Measurements from ENCODE around the gene PALD1. TPM values are rescaled to one million over a fixed set of nuclear protein-coding genes. Genes with fewer than 3 reads are reported as not detected.

The PALD1 gene
- total RNA-seq = 248 and 276 TPM in 2 replicates

DNA sequence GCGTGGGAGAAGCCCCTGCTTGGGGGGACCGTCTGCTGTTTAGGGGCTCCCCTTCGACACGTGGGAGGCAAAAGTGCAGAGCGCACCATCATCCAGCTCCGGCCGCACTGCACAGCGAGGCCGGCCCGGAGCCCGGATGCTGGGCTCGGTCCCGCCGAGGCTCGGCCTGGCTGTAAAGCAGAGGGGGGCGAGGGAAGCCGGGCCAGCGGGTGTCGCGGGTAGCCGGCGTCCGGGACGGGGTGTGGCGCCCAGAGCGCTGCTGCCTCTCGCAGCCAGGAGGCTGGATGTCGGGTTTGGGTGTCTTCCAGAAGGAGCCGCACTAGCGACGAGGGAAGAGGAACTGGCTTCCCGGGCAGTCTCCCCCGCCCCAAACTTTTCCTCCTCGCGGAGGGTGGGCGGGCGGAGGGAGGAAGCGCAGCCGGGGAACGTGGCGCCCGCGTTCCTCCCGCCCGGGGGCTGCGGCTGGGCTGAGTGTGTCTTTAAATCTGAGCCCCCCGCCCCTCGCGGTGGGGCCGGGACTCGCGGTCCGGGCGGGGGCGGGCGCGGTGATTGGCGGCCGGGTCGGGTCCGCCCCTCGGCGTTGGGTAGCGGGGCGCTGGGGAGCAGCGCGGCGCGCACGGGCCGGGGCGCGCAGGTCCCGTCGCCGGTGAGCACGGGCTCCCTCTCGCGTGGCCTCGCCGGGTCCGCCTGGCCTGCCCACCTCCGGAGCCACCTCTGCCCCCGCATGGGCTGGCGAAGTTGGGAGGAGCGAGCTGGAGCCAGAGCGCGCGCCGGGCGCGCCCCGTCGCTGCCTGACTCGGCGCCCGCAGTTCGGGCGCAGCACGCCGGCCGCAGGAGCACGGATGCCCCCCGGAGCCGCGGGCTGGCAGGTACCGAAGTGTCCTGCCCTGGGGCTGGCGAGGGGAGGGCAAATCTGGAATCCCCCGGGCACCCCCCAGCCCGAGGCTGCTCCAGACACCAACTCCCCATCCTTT, at the start of gene PALD1:
Gene PALD1, plus strand, starts transcription at position 577 of the 974 bp plus-strand sequence. CDS start 47,185 bp downstream, outside the sequence.
- peak; percentile 74 for DNase-seq

DNA sequence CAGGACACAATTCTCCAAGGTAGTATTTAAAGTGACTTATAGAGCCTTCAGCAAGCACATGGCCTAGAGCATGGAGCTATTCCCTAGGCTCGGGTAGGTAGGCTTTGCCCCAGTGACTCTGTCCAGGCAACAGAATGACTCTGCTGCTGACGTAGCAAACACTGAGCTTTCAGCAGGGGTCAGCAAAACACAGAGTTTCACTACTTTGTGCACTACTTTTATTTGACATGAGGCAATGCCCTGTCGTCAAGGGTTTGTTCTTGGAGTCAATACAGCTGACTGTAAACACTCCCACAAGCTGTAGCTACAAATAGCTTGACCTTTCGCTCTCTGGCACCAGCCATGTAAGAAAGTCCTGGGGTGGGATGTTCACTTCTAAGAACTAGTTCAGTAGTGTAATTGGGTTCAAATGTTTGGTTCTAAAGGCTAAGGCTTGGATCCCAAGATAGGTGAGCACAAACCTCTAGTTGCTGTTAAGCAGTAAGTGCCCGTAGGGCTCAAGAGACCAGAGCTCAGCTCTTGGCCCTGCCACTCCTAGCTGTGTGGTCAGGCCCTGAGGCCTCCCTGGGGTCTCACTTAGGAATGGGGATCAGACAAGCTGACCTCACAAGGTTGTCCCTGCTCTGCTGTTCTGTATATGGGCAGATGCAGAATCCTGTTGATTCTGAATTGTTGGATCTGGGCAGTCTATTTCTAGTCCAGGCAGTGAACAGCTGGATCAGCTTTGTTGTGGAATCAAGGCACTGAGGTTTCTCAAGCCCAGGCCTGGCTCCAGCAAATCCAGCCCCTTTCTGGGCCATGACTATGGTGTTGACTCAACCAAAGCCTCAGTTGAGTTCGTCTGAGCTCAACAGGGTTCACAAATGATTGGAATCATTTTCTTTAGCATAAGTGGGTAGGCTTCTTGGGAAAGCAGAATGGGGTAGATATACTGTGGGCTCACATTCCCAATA, 47.8 kb upstream of the PALD1 start:
- no peak for DNase-seq

DNA sequence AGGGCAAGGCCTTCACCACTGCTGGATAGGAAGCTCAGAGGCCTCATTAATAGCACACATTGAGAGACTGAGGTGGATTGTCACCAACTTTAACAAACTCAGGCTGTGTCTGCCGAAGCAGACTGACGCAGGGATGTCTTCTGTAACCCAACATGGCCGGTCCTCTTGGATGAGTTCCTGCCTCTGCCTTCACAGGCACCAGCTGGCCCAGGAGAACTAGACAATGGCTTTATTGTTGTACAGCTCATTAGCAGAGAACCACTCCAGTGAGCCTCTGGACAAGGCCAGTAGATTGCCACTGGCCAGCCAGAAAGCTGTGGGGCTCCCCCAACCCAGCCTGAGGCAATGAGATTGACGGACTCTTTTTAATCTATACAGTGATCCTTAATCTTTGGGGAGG, 46.5 kb upstream of the PALD1 start:
- peak; percentile 17 for DNase-seq

DNA sequence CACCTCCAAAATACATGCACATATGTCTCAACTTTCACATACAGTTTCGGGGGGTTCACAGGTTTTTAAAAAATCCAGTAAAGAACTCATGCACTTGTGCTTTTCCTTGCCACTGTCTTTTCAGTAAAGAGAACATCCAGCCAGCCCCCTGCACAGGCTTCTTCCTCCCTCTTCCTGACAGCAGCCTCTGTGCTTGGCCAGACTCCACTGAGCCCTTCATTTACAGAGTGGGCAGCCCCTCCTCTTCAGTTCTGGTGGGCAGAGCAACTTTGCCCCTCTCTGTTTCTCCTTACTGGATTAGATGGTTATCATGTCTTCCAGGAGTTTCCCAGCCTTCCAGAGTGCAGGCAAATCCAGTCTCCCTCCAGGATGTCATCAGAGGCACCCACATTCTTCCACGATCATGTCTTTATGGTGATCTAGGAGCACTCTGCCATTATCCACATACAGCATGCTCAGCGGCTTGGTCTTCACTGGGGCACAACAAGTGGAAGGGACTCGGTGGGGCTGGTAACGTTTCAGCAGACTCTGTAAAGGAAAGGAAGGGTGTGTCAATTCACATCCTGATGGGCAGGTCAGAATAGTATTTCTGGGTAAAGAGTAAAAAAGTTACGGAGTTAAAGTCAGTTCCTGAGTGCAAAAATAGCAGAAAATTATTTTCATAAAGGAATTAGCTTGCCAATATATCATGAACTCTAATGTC, 45.9 kb upstream of the PALD1 start:
- DNase-seq = no peak

- no peak for DNase-seq
Measured at GRCh38 chr10:70433581-70434280, 44.8 kb upstream of the PALD1 start.

DNA sequence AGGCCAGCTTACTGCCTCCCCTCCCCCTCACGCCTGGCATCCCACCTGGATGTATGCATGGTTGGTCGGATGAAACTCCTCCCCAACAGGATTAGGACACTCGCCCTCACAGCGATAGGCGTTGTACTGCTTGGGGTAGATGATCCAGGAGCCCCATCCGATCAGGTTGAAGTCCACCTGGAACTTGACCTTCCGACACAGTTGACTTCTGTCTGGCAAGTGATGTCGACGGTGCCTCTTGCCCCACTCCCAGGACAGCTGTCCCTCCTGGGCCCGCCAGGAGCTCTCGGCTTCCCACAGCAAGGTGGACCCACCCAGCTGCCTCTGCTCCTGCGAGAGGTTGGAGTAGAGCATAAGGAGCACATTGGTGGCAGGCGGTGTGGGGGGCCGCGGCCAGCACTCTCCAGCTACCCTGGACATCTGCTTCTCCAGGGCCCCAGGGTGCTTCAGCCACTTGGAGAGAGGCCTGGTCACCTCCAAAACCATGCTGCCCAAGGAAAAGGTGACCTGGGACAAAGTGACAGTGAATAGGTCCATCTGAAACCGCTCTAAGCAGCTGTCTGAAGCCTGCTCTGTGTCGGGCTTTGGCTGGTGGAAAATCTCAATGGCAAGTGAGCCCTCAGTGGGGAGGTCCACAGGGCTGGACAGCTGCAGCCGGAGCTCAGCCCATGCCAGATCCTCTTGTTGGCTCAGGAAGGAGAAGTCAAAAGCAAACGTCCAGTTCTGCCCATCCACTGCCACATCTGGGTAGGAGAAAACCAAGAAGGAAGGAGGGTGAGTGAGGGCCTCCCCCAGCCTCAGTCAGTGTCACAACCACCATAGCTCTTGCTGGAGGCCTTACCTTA, 43.1 kb upstream of the PALD1 start:
- no peak for DNase-seq

- DNase-seq = no peak
Measured at GRCh38 chr10:70437721-70438120, 40.8 kb upstream of the PALD1 start.

- DNase-seq = no peak
Measured at GRCh38 chr10:70440296-70441160, 38.0 kb upstream of the PALD1 start.

GRCh38 chr10:70441161-70441894, 37.2 kb upstream of the PALD1 start, which contains the start of gene NODAL:
TSS of gene NODAL (minus strand) at chr10:70441681. CDS start at chr10:70441667, 14 bp downstream.
- no peak for DNase-seq

- DNase-seq = no peak
Measured at GRCh38 chr10:70441895-70442309, 36.7 kb upstream of the PALD1 start.

GRCh38 chr10:70442332-70442988, 36.1 kb upstream of the PALD1 start:
- no peak for DNase-seq

DNA sequence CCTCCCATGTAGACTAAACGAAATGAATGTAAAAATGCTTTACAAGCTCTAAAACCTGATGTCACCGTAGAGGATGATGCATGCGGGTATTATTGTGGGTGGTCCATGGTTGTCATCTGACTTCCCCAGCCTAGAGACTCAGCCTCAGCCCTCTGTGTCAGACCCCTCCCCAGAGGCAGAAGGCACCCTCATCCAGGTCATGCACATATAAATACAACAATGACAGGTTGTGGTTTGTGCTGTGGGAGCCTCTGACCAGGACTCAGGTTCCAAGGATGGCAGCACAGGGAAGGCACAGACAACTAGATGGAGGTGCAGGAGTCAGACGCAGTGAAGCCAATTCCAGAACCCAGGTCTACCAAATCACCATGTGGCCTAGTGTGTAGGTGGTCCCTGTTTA, 33.8 kb upstream of the PALD1 start:
- no peak for DNase-seq

GRCh38 chr10:70445718-70446657, 32.6 kb upstream of the PALD1 start:
- DNase-seq = no peak

DNA sequence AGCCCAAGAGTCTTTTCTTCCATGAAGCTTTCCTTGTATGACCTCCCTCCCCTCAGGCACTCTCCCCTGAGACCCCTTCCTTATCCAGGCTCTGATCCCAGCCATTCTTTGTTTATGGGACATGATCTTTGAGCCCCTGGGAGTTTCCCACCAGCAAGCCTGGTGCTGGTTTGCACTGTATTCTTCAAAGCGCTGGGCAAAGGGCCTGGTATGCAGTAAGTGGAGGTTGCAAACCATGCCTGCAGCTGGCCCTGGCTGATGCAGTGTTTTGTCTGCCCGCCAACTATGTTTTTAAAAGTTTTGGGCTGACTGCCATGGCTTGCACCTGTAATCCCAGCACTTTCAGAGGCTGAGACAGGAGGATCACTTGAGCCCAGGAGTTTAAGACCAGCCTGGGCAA, 30.3 kb upstream of the PALD1 start:
- no peak for DNase-seq

DNA sequence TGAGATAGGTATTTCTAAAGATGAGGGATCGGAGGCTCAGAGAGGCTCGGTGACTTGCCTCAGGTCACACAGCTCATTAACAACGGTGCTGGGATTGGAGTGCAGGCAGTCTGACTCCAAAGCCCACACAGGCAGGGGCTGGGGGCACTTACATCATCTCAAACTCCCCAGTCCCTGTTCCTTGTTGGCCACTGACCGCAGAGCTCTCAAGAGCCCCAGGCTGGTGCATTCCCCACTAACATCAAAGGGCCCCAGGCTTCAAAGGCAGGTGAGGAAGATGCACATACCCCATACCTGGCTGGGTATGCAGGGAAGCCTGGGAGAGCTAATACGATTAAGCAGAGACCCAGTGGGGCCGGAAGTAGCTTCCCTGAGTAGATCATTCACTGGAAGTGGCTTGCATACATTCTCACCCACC, 23.3 kb upstream of the PALD1 start:
- no peak for DNase-seq

GRCh38 chr10:70456164-70456563, 22.4 kb upstream of the PALD1 start:
- DNase-seq = no peak

DNA sequence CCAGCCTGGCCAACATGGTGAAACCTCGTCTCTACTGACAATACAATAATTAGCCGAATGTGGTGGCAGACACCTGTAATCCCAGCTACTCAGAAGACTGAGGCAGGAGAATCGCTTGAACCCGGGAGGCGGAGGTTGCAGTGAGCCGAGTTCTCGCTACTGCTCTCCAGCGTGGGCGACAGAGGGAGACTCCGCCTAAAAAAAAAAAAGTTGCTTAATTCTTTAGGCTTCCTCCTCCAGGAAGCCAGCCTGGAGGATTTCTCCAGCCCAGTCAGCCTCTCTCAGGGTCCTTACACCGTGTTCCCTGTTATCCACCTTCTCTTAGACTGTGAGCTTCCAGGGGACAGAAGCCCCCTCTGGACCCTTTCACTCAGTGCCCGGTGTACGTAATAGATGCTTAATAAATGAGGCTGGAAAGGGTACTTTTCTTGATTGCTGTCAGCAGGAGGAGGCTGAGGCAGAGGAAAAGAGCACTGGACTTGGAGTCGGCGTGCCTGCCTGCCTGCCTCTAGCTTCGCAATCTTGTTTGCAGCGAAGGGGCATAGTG, 20.7 kb upstream of the PALD1 start:
- no peak for DNase-seq
